ENCODE results near the gene ESR2. TPM values are rescaled to one million over a fixed set of nuclear protein-coding genes. Genes with fewer than 3 reads are reported as not detected.

ESR2 gene
- total RNA-seq, 1 donor from 2014 or later: 0.25 TPM

GRCh38 chr14:64092940-64093339 lies 201.2 kb downstream of the ESR2 start:
- intact Hi-C loops (cut with micrococcal nuclease): no loop called here

GRCh38 chr14:64092338-64092737 lies 201.8 kb downstream of the ESR2 start:
- intact Hi-C loops (cut with micrococcal nuclease): no loop called here

GRCh38 chr14:64091217-64091616 lies 203.0 kb downstream of the ESR2 start:
- intact Hi-C loops (cut with micrococcal nuclease): no loop called here

- intact Hi-C loops (cut with micrococcal nuclease): no loop called here
Measured at GRCh38 chr14:64089920-64090319, 204.3 kb downstream of the ESR2 start.

- intact Hi-C loops (cut with micrococcal nuclease): no loop called here
Measured at GRCh38 chr14:64088647-64088964, 205.6 kb downstream of the ESR2 start.

- intact Hi-C loops (cut with micrococcal nuclease): no loop called here
Measured at GRCh38 chr14:64082837-64083236, 211.3 kb downstream of the ESR2 start.

- intact Hi-C loops (cut with micrococcal nuclease): no loop called here
Measured at GRCh38 chr14:64081174-64081746, 212.9 kb downstream of the ESR2 start.

- intact Hi-C loops (cut with micrococcal nuclease): no loop called here
Measured at GRCh38 chr14:64080452-64080851, 213.7 kb downstream of the ESR2 start.

- intact Hi-C loops (cut with micrococcal nuclease): no loop called here
Measured at GRCh38 chr14:64075613-64076005, 218.6 kb downstream of the ESR2 start.

- intact Hi-C loops (cut with micrococcal nuclease): no loop called here
Measured at GRCh38 chr14:64074961-64075612, 219.1 kb downstream of the ESR2 start.

- intact Hi-C loops (cut with micrococcal nuclease): no loop called here
Measured at GRCh38 chr14:64069634-64070359, 224.4 kb downstream of the ESR2 start.

GRCh38 chr14:64064447-64064846 lies 229.7 kb downstream of the ESR2 start:
- intact Hi-C loops (cut with micrococcal nuclease): no loop called here

- intact Hi-C loops (cut with micrococcal nuclease): no loop called here
Measured at GRCh38 chr14:64062381-64063115, 231.6 kb downstream of the ESR2 start.

- intact Hi-C loops (cut with micrococcal nuclease): no loop called here
Measured at GRCh38 chr14:64061706-64062105, 232.5 kb downstream of the ESR2 start.

- intact Hi-C loops (cut with micrococcal nuclease): no loop called here
Measured at GRCh38 chr14:64061115-64061514, 233.1 kb downstream of the ESR2 start.

GRCh38 chr14:64060648-64061096 lies 233.5 kb downstream of the ESR2 start:
- intact Hi-C loops (cut with micrococcal nuclease): no loop called here

- intact Hi-C loops (cut with micrococcal nuclease): no loop called here
Measured at GRCh38 chr14:64060199-64060545, 234.0 kb downstream of the ESR2 start.

GRCh38 chr14:64059454-64060198 lies 234.5 kb downstream of the ESR2 start:
- intact Hi-C loops (cut with micrococcal nuclease): no loop called here

GRCh38 chr14:64053694-64054669 lies 240.2 kb downstream of the ESR2 start:
- intact Hi-C loops (cut with micrococcal nuclease): no loop called here
